Measurements from ENCODE around the gene ARHGAP31. TPM values are rescaled to one million over a fixed set of nuclear protein-coding genes. Genes with fewer than 3 reads are reported as not detected.

ARHGAP31 gene
- total RNA-seq, 6 experiments from 2014 or later = 1.6 to 8.7 (median 4.9) TPM

- DNase-seq (no peak), ATAC-seq (no peak)
- no peaks in the 10 kb centered on the region for H3K9me3 ChIP-seq
- WGBS (ENCODE audit: insufficient coverage, low coverage, low lambda C conversion rate, missing lambda C conversion rate) = 72% methylated on average over 12 of the region's 13 CpGs
- H3K4me3 ChIP-seq = no peak overlapping the region
- no peaks in the 10 kb centered on the region for H3K4me1 ChIP-seq
- no peaks in the 10 kb centered on the region for H3K27me3 ChIP-seq
- no peaks in the 10 kb centered on the region for H3K36me3 ChIP-seq
- intact Hi-C loops (cut with DNase I) = no loop called here
- H3K27ac ChIP-seq = no peak overlapping the region
- no peak for TF ChIP-seq POLR2A (IDR thresholded peaks at IDR 0.05)
- no peak for TF ChIP-seq CTCF (IDR thresholded peaks at IDR 0.05)
Observed at GRCh38 chr3:119326976-119327375, 32.8 kb downstream of the ARHGAP31 start.

- 58% methylated on average over 6 of the region's 7 CpGs for WGBS (ENCODE audit: insufficient coverage, low coverage, low lambda C conversion rate, missing lambda C conversion rate)
- intact Hi-C loops (cut with DNase I) = no loop called here
- no peak for ATAC-seq
- TF ChIP-seq POLR2A (IDR thresholded peaks at IDR 0.05) (no peak), CTCF (IDR thresholded peaks at IDR 0.05) (no peak)
- H3K27me3 ChIP-seq = no peaks in the 10 kb centered on the region
- no peak overlapping the region for H3K4me3 ChIP-seq
- no peaks in the 10 kb centered on the region for H3K36me3 ChIP-seq
- H3K27ac ChIP-seq = no peak overlapping the region
- peaks cover 0 to 3% (median 0%) of the 10 kb centered on the region in 4 donors for H3K4me1 ChIP-seq
- DNase-seq = no peak
- H3K9me3 ChIP-seq = no peaks in the 10 kb centered on the region
Observed at GRCh38 chr3:119329551-119329950, 35.4 kb downstream of the ARHGAP31 start.

- H3K9me3 ChIP-seq = no peaks in the 10 kb centered on the region
- WGBS (ENCODE audit: insufficient coverage, low coverage, low lambda C conversion rate, missing lambda C conversion rate) = no CpG with 5 or more reads among the region's 3 CpGs
- H3K27me3 ChIP-seq = no peaks in the 10 kb centered on the region
- intact Hi-C loops (cut with DNase I) = no loop called here
- peaks cover 0 to 3% (median 0%) of the 10 kb centered on the region in 4 donors for H3K4me1 ChIP-seq
- H3K36me3 ChIP-seq = no peaks in the 10 kb centered on the region
- DNase-seq (no peak), ATAC-seq (no peak)
- no peak for TF ChIP-seq POLR2A (IDR thresholded peaks at IDR 0.05)
- TF ChIP-seq CTCF (IDR thresholded peaks at IDR 0.05) = no peak
- H3K4me3 ChIP-seq = no peak overlapping the region
- H3K27ac ChIP-seq = no peak overlapping the region
Observed at GRCh38 chr3:119330181-119330580, 36.0 kb downstream of the ARHGAP31 start.

- DNase-seq (no peak), ATAC-seq (no peak)
- 86% methylated on average over 4 of the region's 4 CpGs for WGBS (ENCODE audit: insufficient coverage, low coverage, low lambda C conversion rate, missing lambda C conversion rate)
- no peak for TF ChIP-seq CTCF (IDR thresholded peaks at IDR 0.05)
- TF ChIP-seq POLR2A (IDR thresholded peaks at IDR 0.05) = no peak
- H3K4me1 ChIP-seq = peaks cover 0 to 3% (median 0%) of the 10 kb centered on the region in 4 donors
- no peaks in the 10 kb centered on the region for H3K27me3 ChIP-seq
- intact Hi-C loops (cut with DNase I) = no loop called here
- no peaks in the 10 kb centered on the region for H3K36me3 ChIP-seq
- H3K9me3 ChIP-seq = no peaks in the 10 kb centered on the region
- no peak overlapping the region for H3K27ac ChIP-seq
- H3K4me3 ChIP-seq = no peak overlapping the region
Observed at GRCh38 chr3:119330858-119331257, 36.7 kb downstream of the ARHGAP31 start.

- H3K4me3 ChIP-seq = no peak overlapping the region
- DNase-seq = no peak
- WGBS (ENCODE audit: insufficient coverage, low coverage, low lambda C conversion rate, missing lambda C conversion rate) = 89% methylated on average over 2 of the region's 3 CpGs
- no peak for TF ChIP-seq CTCF (IDR thresholded peaks at IDR 0.05)
- no peak for TF ChIP-seq POLR2A (IDR thresholded peaks at IDR 0.05)
- H3K36me3 ChIP-seq = no peaks in the 10 kb centered on the region
- no peak overlapping the region for H3K27ac ChIP-seq
- H3K4me1 ChIP-seq = peaks cover 0 to 3% (median 0%) of the 10 kb centered on the region in 4 donors
- no peaks in the 10 kb centered on the region for H3K27me3 ChIP-seq
- intact Hi-C loops (cut with DNase I) = no loop called here
- no peak for ATAC-seq
- H3K9me3 ChIP-seq = no peaks in the 10 kb centered on the region
Observed at GRCh38 chr3:119331661-119332060, 37.5 kb downstream of the ARHGAP31 start.

Measured in right lobe of liver (tissue), 6 donors.